Suprapubic skin (tissue), 4 donors: ENCODE results near the gene TTLL6.

Experiments
- EP300 ChIP-seq: sonication (generic); formaldehyde crosslinking; IDR thresholded peaks from one replicate; pipeline ENCODE4 v1.6.1; 2017; ENCODE audit warnings: antibody characterized with exemption
- POLR2A ChIP-seq, 2 donors: fragments of 450-650 bp; IDR thresholded peaks; one replicate each; pipeline ENCODE4 v1.6.1; 2017; ENCODE audit warnings: antibody characterized with exemption in 2 of 2, mild to moderate bottlenecking in 2 of 2, moderate library complexity in 2 of 2
- POLR2AphosphoS5 ChIP-seq, 3 donors: sonication (generic); formaldehyde crosslinking; IDR thresholded peaks; one replicate each; pipeline ENCODE4 v1.6.1; 2017; ENCODE audit warnings: antibody characterized with exemption in 3 of 3
- TF ChIP-seq, protein P1 (sequence below), 2 donors: fragments of 200-600 bp in 1 of 2; fragments of 450-650 bp in 1 of 2; sonication (generic) in 1 of 2; IDR thresholded peaks; one replicate each; pipeline ENCODE4 v1.5.1; 2016 to 2019; ENCODE audit warnings: antibody characterized with exemption in 2 of 2, mild to moderate bottlenecking in 1 of 2, moderate library complexity in 1 of 2

DNA sequence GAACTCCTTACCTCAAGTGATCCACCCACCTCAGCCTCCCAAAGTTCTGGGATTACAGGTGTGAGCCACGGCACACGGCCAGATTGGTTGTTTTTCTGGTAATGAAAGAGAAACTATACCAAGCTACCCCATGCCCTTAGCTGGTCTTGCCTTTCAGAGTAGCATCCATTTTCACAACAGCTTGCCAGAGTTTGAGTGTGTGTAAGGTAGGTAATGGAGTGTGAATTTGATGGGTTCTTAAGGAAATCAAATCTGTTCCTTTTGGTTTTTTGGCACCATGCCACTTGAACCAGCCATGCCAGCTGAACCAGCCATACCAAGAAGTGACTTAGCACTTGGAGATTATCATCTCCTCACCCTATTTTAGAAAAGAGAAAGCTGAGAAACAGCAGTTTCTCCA is 18.9 kb upstream of the TTLL6 start:
- TF ChIP-seq, protein P1, sequence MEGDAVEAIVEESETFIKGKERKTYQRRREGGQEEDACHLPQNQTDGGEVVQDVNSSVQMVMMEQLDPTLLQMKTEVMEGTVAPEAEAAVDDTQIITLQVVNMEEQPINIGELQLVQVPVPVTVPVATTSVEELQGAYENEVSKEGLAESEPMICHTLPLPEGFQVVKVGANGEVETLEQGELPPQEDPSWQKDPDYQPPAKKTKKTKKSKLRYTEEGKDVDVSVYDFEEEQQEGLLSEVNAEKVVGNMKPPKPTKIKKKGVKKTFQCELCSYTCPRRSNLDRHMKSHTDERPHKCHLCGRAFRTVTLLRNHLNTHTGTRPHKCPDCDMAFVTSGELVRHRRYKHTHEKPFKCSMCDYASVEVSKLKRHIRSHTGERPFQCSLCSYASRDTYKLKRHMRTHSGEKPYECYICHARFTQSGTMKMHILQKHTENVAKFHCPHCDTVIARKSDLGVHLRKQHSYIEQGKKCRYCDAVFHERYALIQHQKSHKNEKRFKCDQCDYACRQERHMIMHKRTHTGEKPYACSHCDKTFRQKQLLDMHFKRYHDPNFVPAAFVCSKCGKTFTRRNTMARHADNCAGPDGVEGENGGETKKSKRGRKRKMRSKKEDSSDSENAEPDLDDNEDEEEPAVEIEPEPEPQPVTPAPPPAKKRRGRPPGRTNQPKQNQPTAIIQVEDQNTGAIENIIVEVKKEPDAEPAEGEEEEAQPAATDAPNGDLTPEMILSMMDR (IDR thresholded peaks at IDR 0.05): no peak
- no peak for TF ChIP-seq POLR2AphosphoS5 (IDR thresholded peaks at IDR 0.05)
- TF ChIP-seq POLR2A (IDR thresholded peaks at IDR 0.05): no peak
- no peak for TF ChIP-seq EP300
